BLaER1 treated with 17β-estradiol and CSF1 and Interleukin-3, amounts not matched to agents 10 nM and 100 nM (cell line): ENCODE measurements around the gene GLA.

Experiments
- H3K27ac ChIP-seq, 11 experiments: shearing (Covaris generic); formaldehyde crosslinking; 2 replicates each; pipeline ENCODE4 v1.8.1; 2022
- H3K27me3 ChIP-seq, 11 experiments: shearing (Covaris generic); formaldehyde crosslinking; 2 replicates each; pipeline ENCODE4 v1.8.1; 2022
- H3K36me3 ChIP-seq, 11 experiments: shearing (Covaris generic); formaldehyde crosslinking; 2 replicates each; pipeline ENCODE4 v1.8.1; 2022
- H3K4me1 ChIP-seq, 10 experiments: shearing (Covaris generic); formaldehyde crosslinking; 2 replicates each; pipeline ENCODE4 v1.8.1; 2022
- H3K4me2 ChIP-seq, 11 experiments: shearing (Covaris generic); formaldehyde crosslinking; 2 replicates each; pipeline ENCODE4 v1.8.1; 2022
- H3K4me3 ChIP-seq, 10 experiments: shearing (Covaris generic); formaldehyde crosslinking; 2 replicates each; pipeline ENCODE4 v1.8.1; 2022
- H3K9ac ChIP-seq, 11 experiments: shearing (Covaris generic); formaldehyde crosslinking; 2 replicates each; pipeline ENCODE4 v1.8.1; 2022
- H3K9me3 ChIP-seq, 11 experiments: shearing (Covaris generic); formaldehyde crosslinking; replicated peaks in 1 of 11; 2 replicates each; pipeline ENCODE4 v1.8.1; 2022
- H4K20me1 ChIP-seq, 11 experiments: shearing (Covaris generic); formaldehyde crosslinking; 2 replicates each; pipeline ENCODE4 v1.8.1; 2022
- Cebpa-rat ChIP-seq, 11 experiments: shearing (Covaris generic); IDR thresholded peaks; 2 replicates each; pipeline ENCODE4 v1.8.1; 2022

The GLA gene

GRCh38 chrX:101362757-101363156 is 45.0 kb downstream of the GLA start:
- Histone ChIP-seq H3K4me3 (no peak overlapping the region), H3K9ac (no peak overlapping the region), H3K9me3 (peaks cover 0 to 9% (median 0%) of the 10 kb centered on the region in 11 experiments; a peak in 3 of 22 replicates), H4K20me1 (peaks cover 0 to 4% (median 0%) of the 10 kb centered on the region in 11 experiments; a peak in 1 of 22 replicates), H3K4me2 (no peak overlapping the region), H3K27ac (0 out of 22 replicates have a peak overlapping the region, but pooled peaks of 1 of the 11 experiments have one; percentile 7), H3K36me3 (peaks cover 84 to 100% (median 94%) of the 10 kb centered on the region in 11 experiments), H3K4me1 (peaks cover 0 to 19% (median 1%) of the 10 kb centered on the region in 10 experiments; a peak in 12 of 20 replicates), H3K27me3 (no peaks in the 10 kb centered on the region)
- TF ChIP-seq Cebpa-rat (IDR thresholded peaks at IDR 0.05), result no peak

GRCh38 chrX:101362116-101362515 is 45.6 kb downstream of the GLA start:
- peaks cover 0 to 17% (median 0%) of the 10 kb centered on the region in 10 experiments; a peak in 5 of 20 replicates for H3K4me1 ChIP-seq
- TF ChIP-seq Cebpa-rat (IDR thresholded peaks at IDR 0.05), result no peak
- H3K4me2 ChIP-seq, result no peak overlapping the region
- H3K9ac ChIP-seq, result no peak overlapping the region
- no peaks in the 10 kb centered on the region for H3K27me3 ChIP-seq
- peaks cover 0 to 4% (median 0%) of the 10 kb centered on the region in 11 experiments; a peak in 1 of 22 replicates for H4K20me1 ChIP-seq
- H3K9me3 ChIP-seq, result peaks cover 0 to 9% (median 0%) of the 10 kb centered on the region in 11 experiments; a peak in 3 of 22 replicates
- H3K36me3 ChIP-seq, result peaks cover 85 to 100% (median 95%) of the 10 kb centered on the region in 11 experiments
- H3K27ac ChIP-seq, result 0 out of 22 replicates have a peak overlapping the region, but pooled peaks of 1 of the 11 experiments have one; percentile 7
- no peak overlapping the region for H3K4me3 ChIP-seq

GRCh38 chrX:101360390-101360789 is 47.3 kb downstream of the GLA start:
- peaks cover 85 to 100% (median 95%) of the 10 kb centered on the region in 11 experiments for H3K36me3 ChIP-seq
- H3K27ac ChIP-seq, result no peak overlapping the region
- H3K4me2 ChIP-seq, result no peak overlapping the region
- peaks cover 0 to 4% (median 0%) of the 10 kb centered on the region in 11 experiments; a peak in 1 of 22 replicates for H4K20me1 ChIP-seq
- no peak overlapping the region for H3K9ac ChIP-seq
- peaks cover 0 to 21% (median 7%) of the 10 kb centered on the region in 10 experiments; a peak in 11 of 20 replicates for H3K4me1 ChIP-seq
- no peak for TF ChIP-seq Cebpa-rat (IDR thresholded peaks at IDR 0.05)
- H3K27me3 ChIP-seq, result no peaks in the 10 kb centered on the region
- H3K4me3 ChIP-seq, result no peak overlapping the region
- peaks cover 0 to 4% (median 0%) of the 10 kb centered on the region in 11 experiments; a peak in 1 of 22 replicates for H3K9me3 ChIP-seq

GRCh38 chrX:101359966-101360365 is 47.8 kb downstream of the GLA start:
- H3K27me3 ChIP-seq, result no peaks in the 10 kb centered on the region
- no peak overlapping the region for H3K4me2 ChIP-seq
- peaks cover 0 to 4% (median 0%) of the 10 kb centered on the region in 11 experiments; a peak in 1 of 22 replicates for H3K9me3 ChIP-seq
- H3K4me1 ChIP-seq, result peaks cover 0 to 23% (median 12%) of the 10 kb centered on the region in 10 experiments; a peak in 14 of 20 replicates
- no peak for TF ChIP-seq Cebpa-rat (IDR thresholded peaks at IDR 0.05)
- H3K4me3 ChIP-seq, result no peak overlapping the region
- H3K27ac ChIP-seq, result no peak overlapping the region
- no peak overlapping the region for H3K9ac ChIP-seq
- peaks cover 0 to 2% (median 0%) of the 10 kb centered on the region in 11 experiments; a peak in 1 of 22 replicates for H4K20me1 ChIP-seq
- H3K36me3 ChIP-seq, result peaks cover 85 to 100% (median 94%) of the 10 kb centered on the region in 11 experiments

- Histone ChIP-seq H3K4me2 (no peak overlapping the region), H3K4me1 (peaks cover 0 to 43% (median 32%) of the 10 kb centered on the region in 10 experiments; a peak in 14 of 20 replicates), H3K27ac (no peak overlapping the region), H4K20me1 (no peaks in the 10 kb centered on the region), H3K27me3 (no peaks in the 10 kb centered on the region), H3K36me3 (peaks cover 84 to 100% (median 96%) of the 10 kb centered on the region in 11 experiments), H3K9me3 (peaks cover 0 to 4% (median 0%) of the 10 kb centered on the region in 11 experiments; a peak in 1 of 22 replicates), H3K4me3 (no peak overlapping the region), H3K9ac (no peak overlapping the region)
- no peak for TF ChIP-seq Cebpa-rat (IDR thresholded peaks at IDR 0.05)
These were observed 50.4 kb downstream of the GLA start for GRCh38 chrX:101357166-101357795.

- Histone ChIP-seq H3K27ac (peak overlapping the region in 9 of 11 experiments; percentile 76 to 86 (median 81); a peak in 18 of 22 replicates), H3K27me3 (no peaks in the 10 kb centered on the region), H4K20me1 (peaks cover 0 to 41% (median 14%) of the 10 kb centered on the region in 11 experiments; a peak in 12 of 22 replicates), H3K36me3 (peaks cover 45 to 82% (median 66%) of the 10 kb centered on the region in 11 experiments), H3K9me3 (peaks cover 0 to 6% (median 0%) of the 10 kb centered on the region in 11 experiments; a peak in 3 of 22 replicates), H3K4me2 (peak overlapping the region; percentile 45 to 86 (median 65)), H3K4me1 (peaks cover 9 to 36% (median 22%) of the 10 kb centered on the region in 10 experiments; a peak in 19 of 20 replicates), H3K9ac (peak overlapping the region; percentile 76 to 86 (median 81); a peak in 19 of 22 replicates), H3K4me3 (peak overlapping the region; percentile 57 to 78 (median 74))
- TF ChIP-seq Cebpa-rat (IDR thresholded peaks at IDR 0.05), result no peak
These were observed 58.5 kb downstream of the GLA start for GRCh38 chrX:101349193-101349562.

GRCh38 chrX:101348452-101349192 is 59.1 kb downstream of the GLA start, which contains the start of gene TIMM8A:
TSS of gene TIMM8A (minus strand) at chrX:101348742. CDS start at chrX:101348664, 78 bp downstream.
- no peaks in the 10 kb centered on the region for H3K27me3 ChIP-seq
- H3K9me3 ChIP-seq, result peaks cover 0 to 6% (median 0%) of the 10 kb centered on the region in 11 experiments; a peak in 3 of 22 replicates
- peak within 1 kb of the TSS; percentile 57 to 78 (median 74) for H3K4me3 ChIP-seq
- TF ChIP-seq Cebpa-rat (IDR thresholded peaks at IDR 0.05), result no peak
- peak within 1 kb of the TSS; percentile 68 to 86 (median 81); a peak in 21 of 22 replicates for H3K27ac ChIP-seq
- peaks cover 0 to 46% (median 14%) of the 10 kb centered on the region in 11 experiments; a peak in 12 of 22 replicates for H4K20me1 ChIP-seq
- peak within 1 kb of the TSS; percentile 76 to 86 (median 81) for H3K9ac ChIP-seq
- peaks cover 41 to 82% (median 68%) of the 10 kb centered on the region in 11 experiments for H3K36me3 ChIP-seq
- peaks cover 6 to 31% (median 17%) of the 10 kb centered on the region in 10 experiments; a peak in 19 of 20 replicates for H3K4me1 ChIP-seq
- H3K4me2 ChIP-seq, result peak within 1 kb of the TSS; percentile 64 to 86 (median 73)

- peaks cover 34 to 82% (median 65%) of the 10 kb centered on the region in 11 experiments for H3K36me3 ChIP-seq
- H4K20me1 ChIP-seq, result peaks cover 0 to 53% (median 14%) of the 10 kb centered on the region in 11 experiments; a peak in 12 of 22 replicates
- H3K4me3 ChIP-seq, result peak overlapping the region; percentile 57 to 78 (median 74)
- peak overlapping the region in 10 of 11 experiments; percentile 14 to 86 (median 81); a peak in 20 of 22 replicates for H3K27ac ChIP-seq
- peak overlapping the region; percentile 64 to 86 (median 73) for H3K4me2 ChIP-seq
- peak overlapping the region; percentile 76 to 86 (median 81) for H3K9ac ChIP-seq
- H3K9me3 ChIP-seq, result peaks cover 0 to 6% (median 0%) of the 10 kb centered on the region in 11 experiments; a peak in 3 of 22 replicates
- TF ChIP-seq Cebpa-rat (IDR thresholded peaks at IDR 0.05), result peak in 2 of 11 experiments; percentile 17 to 57; a peak in 1 of 22 replicates
- H3K27me3 ChIP-seq, result no peaks in the 10 kb centered on the region
- peaks cover 4 to 24% (median 13%) of the 10 kb centered on the region in 10 experiments; a peak in 16 of 20 replicates for H3K4me1 ChIP-seq
These were observed 59.8 kb downstream of the GLA start for GRCh38 chrX:101347859-101348451.
